ENCODE measurements around the gene WDR70.

DNA sequence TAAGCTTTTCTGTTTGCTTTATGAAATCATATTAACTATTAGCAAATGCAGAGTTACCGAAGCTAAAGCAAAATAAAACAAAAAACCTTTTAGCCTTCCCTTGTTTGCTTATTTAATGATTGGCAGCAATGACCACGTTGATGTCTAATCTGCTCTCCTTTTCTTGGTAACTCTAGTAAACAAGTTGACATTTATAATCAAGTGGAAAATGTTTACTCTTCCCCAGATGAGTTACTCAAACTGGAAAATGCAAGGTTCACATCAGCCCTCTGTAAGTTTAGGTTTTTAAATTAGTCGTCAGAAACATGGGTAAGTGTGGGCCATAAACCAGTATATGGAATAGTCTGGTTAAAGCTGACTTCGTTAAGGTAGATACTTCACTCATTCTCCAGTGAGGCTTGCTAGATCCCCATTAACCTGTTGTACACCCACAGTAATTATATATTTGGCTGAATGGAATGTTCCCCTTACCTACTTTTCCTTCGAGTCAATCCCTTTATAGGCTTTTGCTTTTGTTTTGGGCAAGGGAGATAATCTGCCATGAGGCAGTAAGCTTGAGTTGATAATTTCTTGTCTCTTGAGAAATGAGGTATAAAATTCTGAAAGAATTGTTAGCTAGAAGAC, 359.9 kb downstream of the WDR70 start:
- TF ChIP-seq POLR2AphosphoS5 (IDR thresholded peaks at IDR 0.05; ENCODE audit: insufficient read depth, low read depth, low read length) (no peak), POLR2A (IDR thresholded peaks at IDR 0.05; ENCODE audit: low read depth, low read length) (no peak), CTCF (IDR thresholded peaks at IDR 0.05; ENCODE audit: extremely low read depth in 1 of 2, insufficient read depth in 1 of 2, low read depth in 1 of 2, low read length in 2 of 2) (no peak), MYC (IDR thresholded peaks at IDR 0.05; ENCODE audit: low read depth, low read length) (no peak), EZH2 (IDR thresholded peaks at IDR 0.05; ENCODE audit: borderline replicate concordance, low read depth, low read length, severe bottlenecking) (no peak), MAX (IDR thresholded peaks at IDR 0.05; ENCODE audit: insufficient read depth, insufficient read length) (no peak)
